DMS 273 (cell line): ENCODE data around the gene CHCHD4.
"Not testable (repeated sequence)": the region's sequence is repeated elsewhere in the genome, so short reads cannot be mapped to it uniquely, and the experiment has no call there.

ENCODE experiments used
- DNase-seq: peaks from one replicate; lab custom pipeline; 2025; ENCODE audit not compliant: unreplicated experiment; lab: John Stamatoyannopoulos, UW

Gene CHCHD4

DNA sequence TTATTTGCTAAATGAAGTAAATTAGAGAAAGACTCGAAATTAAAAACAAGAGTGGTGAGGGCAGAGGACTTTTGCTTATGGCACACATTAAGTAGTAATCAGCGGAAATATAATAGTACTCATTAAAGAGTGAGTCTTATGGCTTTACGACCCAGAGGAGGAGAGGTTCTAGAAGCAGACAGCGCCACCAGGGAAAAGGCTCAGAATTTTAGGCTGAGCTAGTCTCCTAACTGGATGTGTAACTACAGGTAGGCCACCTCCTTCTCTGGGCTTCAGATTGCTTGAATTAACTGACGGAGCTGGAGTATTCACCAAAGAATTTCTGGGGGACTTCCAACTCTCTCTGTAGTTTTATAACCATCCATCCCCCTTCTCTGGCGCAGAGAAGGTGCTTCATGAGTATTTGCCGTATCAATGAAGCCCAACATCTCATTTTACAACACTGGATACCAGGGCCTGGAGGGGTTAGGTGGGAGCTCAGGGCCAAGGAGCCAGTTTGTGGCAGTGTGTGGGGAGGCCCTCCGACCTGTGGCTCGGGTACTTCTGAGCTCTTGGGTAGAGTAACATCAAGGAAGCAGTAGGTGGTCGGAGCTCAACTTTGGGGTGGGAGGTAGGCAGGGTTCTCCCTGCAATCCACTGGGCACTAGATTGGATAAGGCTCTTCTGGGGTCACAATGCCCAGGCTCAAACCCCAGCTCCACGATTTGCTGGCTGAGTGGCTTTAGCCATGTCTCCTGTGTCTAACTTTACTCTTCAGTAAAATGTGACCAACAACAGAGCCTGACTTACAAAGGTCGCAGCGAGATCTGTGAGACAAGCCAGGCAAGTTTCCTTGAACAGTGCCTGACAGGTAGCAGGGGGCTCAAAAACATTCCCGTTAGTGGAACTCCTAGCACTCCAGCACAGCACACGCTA, 1.1 kb downstream of the CHCHD4 start:
- DNase-seq = peak; percentile 24

DNA sequence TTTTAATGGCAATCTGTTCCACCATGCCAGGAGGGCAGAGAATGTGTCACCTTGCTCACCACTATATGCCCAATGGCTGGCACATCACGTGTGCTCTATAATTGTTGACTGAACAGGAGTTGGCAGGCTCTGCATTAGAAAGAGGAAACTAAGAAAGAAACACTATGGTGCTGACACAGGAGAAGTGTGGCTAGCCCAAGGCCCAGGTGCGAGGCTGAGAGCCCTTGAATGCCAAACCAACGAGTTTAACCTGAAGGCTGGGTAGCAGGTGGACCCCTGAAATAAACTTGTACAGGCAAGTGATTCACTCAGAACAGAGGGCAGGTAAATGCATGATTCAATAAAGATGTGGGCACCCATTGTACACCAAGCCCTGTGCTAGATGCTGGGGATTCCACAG, 2.4 kb downstream of the CHCHD4 start:
- DNase-seq = no peak

DNA sequence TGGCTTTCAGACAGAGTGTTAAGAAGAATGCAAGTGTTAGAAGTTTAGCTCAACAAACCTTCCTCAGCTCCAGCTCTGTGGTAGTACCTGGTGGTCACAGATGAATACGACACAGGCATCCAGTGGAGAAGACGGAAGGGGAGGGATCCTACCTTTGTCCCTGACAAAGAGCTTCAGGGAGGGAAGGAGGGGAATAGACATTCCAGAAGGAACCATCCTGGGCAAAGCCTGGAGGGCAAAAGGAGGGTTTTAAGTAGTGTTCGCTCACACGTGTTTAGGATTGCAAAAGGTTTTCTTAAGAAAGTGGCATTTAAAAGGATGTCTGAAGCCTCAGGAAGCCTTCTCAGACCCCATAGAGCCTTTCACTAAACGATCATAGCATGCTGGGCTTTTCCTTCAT, 2.8 kb downstream of the CHCHD4 start:
- DNase-seq = no peak

DNA sequence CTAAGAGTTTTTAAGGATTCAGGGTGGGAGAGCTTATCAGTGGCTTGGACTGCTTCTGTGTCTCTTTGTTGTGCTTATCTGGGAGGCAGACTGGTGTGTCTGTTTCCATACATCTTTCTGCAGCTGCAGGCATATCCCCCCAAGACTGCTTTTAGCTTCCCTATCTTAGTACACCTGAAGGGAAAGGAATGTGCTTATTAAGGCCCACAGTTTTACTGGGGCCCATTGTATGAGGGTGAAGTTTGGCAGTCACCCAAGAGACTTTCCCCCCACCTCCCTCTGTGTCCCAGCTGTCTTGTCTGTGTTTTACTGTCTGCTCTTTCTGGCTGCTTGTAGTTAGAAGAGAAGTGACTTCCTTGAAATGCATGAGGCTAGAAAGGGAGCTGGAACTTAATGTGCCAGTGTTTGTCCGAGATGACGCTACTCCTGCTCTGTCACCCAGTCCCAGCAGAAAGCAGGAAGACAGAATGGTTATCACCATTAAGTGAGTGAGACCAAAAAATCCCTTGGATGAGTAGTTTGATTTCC, 3.7 kb downstream of the CHCHD4 start:
- not testable (repeated sequence) for DNase-seq

DNA sequence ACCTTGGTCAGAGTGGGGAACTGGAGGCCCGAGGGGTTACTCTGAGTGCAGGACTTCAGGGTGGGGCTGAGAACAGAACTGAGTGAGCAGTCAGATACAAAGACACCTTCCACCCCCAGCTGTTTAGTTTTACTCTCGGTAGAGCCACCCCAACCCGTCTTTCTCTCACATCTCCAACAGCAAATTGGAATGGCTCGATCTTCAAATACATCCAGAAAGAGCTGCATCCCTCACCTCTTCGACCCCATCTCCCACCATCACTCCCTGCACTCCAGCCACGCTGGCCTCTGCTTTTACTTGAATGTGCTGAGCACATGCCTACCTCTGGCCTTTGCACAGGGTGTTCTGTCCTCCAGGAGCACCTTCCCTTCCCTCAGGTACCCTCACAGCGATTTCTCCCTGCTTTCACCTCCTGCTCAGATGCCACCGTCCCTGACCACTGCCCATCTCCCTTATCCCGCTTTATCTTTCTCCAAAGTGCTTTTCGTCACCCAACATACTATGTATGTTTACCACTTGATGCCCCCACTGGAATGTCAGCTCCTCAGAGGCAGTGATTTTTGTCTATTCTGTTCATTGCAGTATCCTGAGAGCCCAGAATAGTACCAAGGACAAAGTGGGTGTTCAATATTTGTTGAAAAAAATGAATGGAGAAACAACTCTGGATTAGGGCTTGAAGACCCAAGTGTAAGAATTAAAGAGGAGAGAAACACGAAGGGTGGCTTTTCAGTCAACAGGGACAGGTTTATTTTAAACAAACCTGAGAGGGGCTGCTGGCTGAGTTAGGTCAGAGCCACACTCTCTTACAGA, 4.4 kb downstream of the CHCHD4 start:
- DNase-seq = no peak

DNA sequence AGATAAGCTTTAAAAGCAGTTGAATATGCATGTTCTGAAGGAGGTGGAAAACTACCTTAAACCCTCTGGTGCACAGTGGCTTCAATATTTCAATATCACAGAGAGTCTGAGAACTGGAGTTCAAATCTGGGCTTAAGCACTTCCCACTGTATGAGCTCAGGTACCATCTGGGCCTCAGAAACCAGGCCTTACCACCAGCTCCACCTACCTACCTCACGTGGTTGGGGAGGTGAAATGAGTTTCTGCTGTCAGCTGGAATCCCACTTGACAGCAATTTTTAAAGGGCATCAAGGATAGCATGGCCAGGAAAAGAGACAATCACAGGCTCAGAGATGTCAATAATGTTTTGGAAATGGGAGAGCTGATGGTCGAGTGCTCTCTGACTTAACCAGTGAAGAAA, 5.0 kb downstream of the CHCHD4 start:
- DNase-seq = no peak

DNA sequence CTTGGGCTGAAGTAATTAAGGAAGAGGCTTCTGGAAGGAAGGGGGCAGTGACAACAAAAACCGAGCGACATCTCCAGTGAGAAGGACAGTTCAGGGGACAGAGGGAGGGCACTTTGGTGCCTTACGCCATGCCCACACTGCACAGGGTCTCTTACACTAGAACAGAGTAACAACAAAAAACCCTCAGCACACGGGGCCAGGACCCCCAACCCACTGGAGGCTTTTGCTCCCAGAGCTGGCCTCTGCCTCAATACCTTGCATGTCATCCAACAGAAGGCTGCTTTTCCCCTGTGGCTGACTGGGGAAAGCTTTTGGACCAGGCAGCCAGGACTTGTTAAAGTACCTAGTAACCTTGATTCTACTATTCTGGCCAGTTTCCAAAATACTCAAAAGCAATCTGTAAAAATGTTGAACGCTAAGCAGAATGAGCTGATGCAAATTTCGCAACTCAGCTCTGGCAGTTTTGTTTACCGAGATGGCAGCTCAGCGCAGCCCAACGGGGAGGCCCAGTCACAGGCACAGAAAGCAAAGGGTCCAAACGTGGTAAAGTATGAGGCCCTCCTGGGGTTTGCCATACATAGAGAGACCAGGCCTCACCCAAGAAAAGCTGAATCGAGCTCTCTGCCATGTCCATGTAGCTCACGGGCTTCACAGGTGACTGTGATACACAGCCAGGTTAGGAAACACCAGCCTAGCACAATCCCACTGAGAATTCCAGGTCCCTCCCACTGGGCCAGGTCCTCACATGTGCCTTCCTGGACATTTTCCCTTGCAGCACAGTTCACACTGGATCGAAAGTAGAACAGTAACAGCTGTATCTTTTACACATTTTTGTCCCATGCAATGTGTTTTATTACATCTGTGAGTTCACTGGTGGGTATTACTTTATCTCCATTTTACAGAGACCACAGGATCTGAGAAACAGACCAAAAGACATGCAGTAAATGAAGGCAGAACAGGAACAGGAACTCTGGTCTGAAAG, 6.0 kb downstream of the CHCHD4 start:
- DNase-seq = peak; percentile 21

DNA sequence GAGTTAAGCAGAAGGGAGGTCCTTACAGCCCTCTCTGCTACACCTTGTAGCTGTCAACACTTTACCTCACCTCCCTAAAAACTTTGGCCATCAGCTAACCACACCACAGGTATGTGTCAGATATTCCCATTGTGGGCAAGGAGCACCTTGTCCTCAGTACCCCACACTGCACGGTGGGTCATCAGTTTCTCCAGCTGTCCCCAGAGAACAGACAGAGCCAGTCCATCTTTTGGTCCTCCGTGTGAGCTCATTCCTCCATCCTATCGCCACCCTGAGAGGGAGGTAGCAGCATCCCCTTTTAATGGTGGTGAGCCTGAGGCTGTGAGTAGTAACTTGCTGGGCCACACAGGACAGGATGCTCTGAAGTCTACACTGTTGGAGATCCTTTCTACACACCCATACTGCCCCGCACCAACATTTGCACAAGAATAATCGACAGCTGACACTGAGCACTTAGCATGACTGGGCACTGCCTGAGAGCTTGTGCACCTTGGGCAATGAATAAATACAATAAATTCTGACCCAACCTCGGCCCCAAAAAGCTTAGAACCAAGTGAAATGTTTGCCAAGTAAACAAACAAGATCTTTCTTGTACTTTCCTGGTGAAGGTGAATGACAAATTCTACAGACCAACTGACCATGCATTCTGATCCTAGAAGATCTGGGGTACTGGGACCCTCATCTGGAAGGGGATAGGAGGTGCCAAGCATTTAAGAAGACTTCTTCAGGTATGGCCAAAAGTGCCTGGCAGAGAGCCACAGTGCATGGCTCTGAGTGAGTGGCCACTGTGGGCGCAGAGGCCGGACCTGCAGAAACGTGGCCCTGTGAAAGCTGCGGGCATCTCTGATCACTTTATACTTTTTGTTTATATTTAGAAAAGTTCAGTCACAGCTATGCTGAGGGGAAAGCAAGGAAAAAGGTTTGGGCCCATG, 6.9 kb downstream of the CHCHD4 start:
- no peak for DNase-seq

DNA sequence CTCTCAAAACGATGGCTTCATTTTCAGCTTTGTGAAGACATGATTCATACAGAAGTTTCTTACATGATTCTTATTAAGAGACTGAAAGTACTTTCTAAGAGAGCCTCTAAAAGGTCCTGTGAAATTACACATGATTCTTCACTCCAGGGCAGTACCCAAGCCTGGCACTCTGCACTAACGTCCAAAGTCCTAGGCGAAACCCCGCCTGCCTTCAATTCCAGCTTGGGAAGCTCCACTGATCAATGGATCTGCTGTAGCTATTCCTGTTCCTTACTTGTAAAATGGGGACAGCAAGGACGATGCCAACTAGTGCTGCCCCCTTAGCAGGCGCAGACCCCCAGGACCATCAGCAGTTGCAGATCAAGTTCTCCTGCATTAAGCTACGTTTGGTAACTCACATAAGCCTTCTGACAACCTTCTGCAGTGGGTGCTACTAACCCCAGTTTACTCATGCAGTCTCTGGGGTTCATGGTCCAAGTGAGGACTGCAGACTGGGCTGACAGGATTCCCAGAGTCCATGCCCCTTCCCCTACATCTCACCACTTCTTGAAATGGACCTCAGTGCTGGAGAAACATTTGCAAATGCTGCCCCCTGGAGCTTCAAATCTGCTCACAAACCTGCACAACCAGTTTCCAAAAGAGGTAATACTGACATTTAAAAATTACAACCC, 10.6 kb downstream of the CHCHD4 start:
- no peak for DNase-seq

DNA sequence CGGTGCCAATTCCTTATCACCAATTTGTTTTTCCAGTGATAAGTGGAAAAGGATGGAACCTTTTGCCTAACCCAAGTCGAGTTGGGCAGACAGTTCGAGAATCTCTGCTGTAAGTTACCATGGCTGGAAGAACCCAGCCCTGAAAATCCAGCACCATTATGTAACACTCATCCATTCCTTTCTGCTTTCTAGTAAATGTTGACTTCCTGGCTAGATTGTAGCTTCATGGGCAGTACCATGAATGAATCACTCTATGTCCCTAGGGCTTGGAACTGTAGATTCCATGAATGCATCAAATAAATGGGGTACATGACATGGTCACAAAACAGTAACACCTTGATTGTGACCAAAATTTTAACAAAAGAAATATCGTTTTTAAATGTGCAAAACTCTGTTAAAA, 14.0 kb downstream of the CHCHD4 start:
- no peak for DNase-seq

DNA sequence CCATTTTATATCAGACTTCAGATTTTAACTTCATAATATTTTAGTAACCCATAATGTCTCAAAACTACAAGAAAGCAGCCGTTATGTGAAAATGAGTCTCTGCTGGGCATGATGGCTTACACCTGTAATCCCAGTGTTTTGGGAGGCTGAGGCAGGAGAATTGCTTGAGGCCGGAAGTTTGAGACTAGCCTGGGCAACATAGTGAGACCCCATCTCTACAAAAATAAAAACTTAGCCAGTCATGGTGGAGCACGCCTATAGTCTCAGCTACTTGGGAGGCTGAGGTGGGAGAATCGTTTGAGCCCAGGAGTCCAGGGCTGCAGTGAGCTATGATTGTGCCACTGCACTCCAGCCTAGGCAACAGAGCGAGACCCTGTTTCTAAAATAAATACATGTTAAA, 14.8 kb downstream of the CHCHD4 start:
- not testable (repeated sequence) for DNase-seq

DNA sequence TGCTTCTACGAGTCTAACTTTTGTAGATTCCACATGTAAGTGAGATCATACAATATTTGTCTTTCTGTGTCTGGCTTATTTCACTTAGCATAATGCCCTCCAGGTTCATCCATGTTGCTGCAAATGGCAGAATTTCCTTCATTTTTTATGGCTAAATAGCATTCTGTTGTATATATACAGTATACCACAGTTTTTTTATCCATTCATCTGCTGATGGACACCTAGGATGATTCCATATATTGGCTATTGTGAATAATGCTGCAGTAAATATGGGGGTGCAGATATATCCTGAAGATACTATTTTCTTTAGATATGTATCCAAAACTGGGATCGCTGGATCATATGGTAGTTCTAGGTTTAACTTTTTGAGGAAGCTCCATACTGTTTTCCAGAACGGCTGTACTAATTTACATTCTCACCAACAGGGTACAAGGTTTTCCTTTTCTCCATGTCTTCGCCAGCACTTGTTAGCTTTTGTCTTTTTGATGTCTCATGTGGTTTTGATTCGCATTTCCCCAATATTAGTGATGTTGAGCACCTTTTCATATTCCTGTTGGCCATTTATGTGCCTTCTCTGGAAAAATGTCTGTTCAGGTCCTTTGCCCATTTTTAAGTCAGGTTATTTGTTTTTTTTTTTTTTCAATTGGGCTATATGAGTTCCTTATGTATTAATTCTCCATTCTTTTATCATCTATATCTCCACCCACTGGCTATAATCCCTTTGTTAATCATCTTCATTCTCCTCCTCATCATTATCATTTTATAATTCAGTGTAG, 26.9 kb downstream of the CHCHD4 start:
- no peak for DNase-seq

DNA sequence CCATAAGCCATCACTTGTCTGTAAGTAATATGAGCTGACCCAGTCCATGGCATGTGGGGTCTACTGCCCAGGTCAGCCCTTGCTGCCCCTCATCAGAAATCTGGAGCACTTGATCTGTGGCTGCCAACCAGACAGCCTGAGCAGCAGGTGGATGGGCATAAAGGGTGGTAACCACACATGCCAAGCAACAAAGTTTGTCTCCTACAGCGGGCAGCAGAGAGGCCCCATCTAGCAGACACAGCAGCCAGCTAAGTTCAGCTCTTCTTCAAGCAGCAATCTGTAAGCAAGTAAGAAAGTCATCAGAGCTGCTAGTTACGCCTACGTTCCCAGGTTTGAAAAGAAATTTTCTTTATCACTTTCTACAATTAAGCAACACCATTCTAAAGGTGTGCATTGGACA, 27.9 kb downstream of the CHCHD4 start:
- DNase-seq = peak; percentile 5

DNA sequence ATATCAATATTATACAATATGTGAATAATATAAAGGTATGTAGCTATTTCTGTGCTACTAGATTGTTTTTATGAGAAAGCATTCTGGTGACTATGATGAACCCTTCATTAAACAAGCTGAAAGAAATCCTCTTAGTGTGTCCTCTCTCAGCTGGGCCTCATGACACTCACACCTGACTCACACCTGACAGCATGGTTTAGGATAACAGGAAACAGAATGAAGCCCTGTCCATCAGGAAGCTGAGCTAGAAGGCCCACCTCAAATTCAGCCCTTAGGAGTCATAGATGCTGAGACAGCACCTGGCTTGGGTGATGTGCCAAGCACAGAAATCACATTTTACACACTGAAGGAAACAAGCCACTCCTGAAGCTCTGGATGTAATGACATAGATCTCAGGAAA, 30.8 kb downstream of the CHCHD4 start:
- no peak for DNase-seq

DNA sequence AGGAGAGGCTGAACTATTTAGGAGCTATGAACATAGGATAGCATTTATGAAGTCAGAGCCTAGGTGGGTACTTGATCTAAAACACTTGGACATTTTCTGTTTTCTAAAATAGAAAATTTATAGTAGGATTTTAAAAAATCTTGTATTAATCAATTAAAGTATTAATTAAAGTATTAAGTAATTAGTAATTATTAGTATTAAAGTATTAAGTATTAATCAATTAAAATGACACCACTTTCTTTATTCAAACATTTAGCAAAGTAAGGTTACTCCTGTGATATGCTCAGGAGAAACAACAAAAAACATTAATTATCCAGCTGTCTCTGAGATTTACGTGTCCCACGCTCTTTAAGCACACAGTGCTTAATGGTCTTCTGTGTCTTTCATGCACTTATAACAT, 32.2 kb downstream of the CHCHD4 start:
- no peak for DNase-seq

DNA sequence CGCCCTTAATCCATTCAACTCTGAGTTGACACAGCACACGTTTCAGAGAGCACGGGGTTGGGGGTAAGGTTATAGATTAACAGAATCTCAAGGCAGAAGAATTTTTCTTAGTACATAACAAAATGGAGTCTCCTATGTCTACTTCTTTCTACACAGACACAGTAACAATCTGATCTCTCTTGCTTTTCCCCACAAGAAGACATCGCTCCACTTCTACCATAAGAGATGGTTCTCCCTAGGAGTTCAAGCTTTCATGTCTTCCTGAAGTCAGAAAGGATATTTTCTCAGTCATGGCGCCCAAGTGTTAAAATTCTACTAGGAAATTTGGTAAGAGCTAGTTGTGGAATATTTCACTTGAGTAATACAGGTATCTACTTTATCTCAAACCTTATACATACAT, 32.7 kb downstream of the CHCHD4 start:
- not testable (repeated sequence) for DNase-seq

DNA sequence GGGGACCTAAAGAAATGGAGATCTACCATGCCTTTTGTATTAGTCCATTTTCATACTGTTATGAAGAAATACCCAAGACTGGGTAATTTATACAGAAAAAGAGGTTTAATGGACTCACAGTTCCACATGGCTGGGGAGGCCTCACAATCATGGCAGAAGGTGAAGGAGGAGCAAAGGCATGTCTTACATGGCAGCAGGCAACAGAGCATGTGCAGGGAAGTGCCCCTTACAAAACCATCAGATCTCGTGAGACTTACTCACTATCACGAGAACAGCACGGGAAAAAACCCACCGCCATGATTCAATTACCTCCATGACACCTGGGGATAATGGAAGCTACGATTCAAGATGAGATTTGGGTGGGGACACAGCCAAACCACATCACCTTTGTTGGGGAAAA, 37.2 kb downstream of the CHCHD4 start:
- not testable (repeated sequence) for DNase-seq

DNA sequence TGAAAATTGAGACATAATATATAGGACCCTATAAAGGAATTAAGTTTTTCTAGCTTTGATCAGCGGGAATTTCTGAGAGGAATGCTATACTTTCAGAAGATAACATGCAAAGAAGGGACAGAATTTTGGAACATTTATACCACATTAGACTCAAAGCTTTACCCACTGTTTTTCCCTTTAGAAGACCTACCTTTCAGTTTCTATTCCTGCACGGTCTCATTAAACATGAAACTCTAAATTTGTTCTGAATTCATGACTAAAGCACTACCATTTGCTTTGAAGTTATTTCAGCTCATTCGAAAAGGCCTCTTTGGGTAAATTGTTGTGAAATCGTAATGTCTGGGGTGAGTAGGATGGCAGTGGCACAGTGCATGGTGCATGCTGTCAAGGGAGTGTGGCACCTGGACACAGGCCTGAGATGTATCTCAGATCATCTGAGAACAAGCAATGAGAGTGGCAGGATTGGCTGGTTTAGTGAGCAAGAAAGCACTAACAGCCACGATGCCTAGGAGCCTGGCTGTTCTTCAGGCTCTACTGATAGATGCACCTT, 42.5 kb downstream of the CHCHD4 start:
- no peak for DNase-seq
